SIG-M5 treated with dmso at 0.1 percent for 504 hours (cell line): ENCODE results near the gene CREM.

Experiments used
- DNase-seq: peaks from one replicate; lab custom pipeline; 2025; ENCODE audit not compliant: unreplicated experiment; lab: John Stamatoyannopoulos, UW

Gene CREM

GRCh38 chr10:35218339-35218955 lies 91.8 kb downstream of the CREM start:
- DNase-seq: peak; percentile 80

GRCh38 chr10:35219292-35219691 lies 92.6 kb downstream of the CREM start:
- no peak for DNase-seq

GRCh38 chr10:35219891-35220890 lies 93.5 kb downstream of the CREM start:
- DNase-seq: no peak

- no peak for DNase-seq
These were observed 96.4 kb downstream of the CREM start for GRCh38 chr10:35223016-35223415.

- no peak for DNase-seq
These were observed 97.5 kb downstream of the CREM start for GRCh38 chr10:35224045-35224740.

GRCh38 chr10:35225204-35225603 lies 98.6 kb downstream of the CREM start:
- DNase-seq: no peak

- no peak for DNase-seq
These were observed 99.9 kb downstream of the CREM start for GRCh38 chr10:35226507-35226906.

GRCh38 chr10:35228058-35228457 lies 101.4 kb downstream of the CREM start:
- DNase-seq: no peak

- DNase-seq: no peak
These were observed 105.0 kb downstream of the CREM start for GRCh38 chr10:35231646-35232045.

- DNase-seq: no peak
These were observed 105.9 kb downstream of the CREM start for GRCh38 chr10:35232527-35232926.

- no peak for DNase-seq
These were observed 107.4 kb downstream of the CREM start for GRCh38 chr10:35234073-35234472.

- peak; percentile 7 for DNase-seq
These were observed 110.1 kb downstream of the CREM start for GRCh38 chr10:35236739-35237138.

GRCh38 chr10:35237766-35238512 lies 111.3 kb downstream of the CREM start:
- no peak for DNase-seq

GRCh38 chr10:35244549-35244948 lies 117.9 kb downstream of the CREM start:
- no peak for DNase-seq

- no peak for DNase-seq
These were observed 120.2 kb downstream of the CREM start for GRCh38 chr10:35246770-35247343.

- DNase-seq: no peak
These were observed 124.9 kb downstream of the CREM start for GRCh38 chr10:35251373-35252100.

- no peak for DNase-seq
These were observed 130.7 kb downstream of the CREM start for GRCh38 chr10:35257057-35257983.

- DNase-seq: no peak
These were observed 133.2 kb downstream of the CREM start for GRCh38 chr10:35259769-35260397.
